Caco-2 (cell line): ENCODE data around the gene MYO10. TPM values are rescaled to one million over a fixed set of nuclear protein-coding genes. Genes with fewer than 3 reads are reported as not detected.

ENCODE experiments used
- BruUV-seq: library from RNA; stranded (reverse); fragments of 400-500 nt; replicated peaks from 2 replicates; lab custom pipeline; 2021; lab: Mats Ljungman, UMichigan
- CTCF ChIA-PET: fragments of 300-600 bp; sonication (Branson Sonifier 250); formaldehyde crosslinking; loops from one replicate; lab custom pipeline; 2022; ENCODE audit warnings: antibody characterized with exemption; lab: Charles Lee
- POLR2A ChIA-PET: fragments of 300-600 bp; sonication (Branson Sonifier 250); formaldehyde crosslinking; loops from one replicate; lab custom pipeline; 2022; ENCODE audit warnings: antibody characterized with exemption; lab: Charles Lee
- DNase-seq, 2 experiments: peaks; one replicate each; pipeline versions ENCODE4 v3.0.0 to v3.0.0-alpha.2; 2020 to 2022
- H3K27me3 ChIP-seq: replicated peaks from 2 replicates; pipeline ENCODE4 v1.6.0; 2011; ENCODE audit warnings: low read length; ENCODE audit not compliant: control insufficient read depth, insufficient read depth
- H3K36me3 ChIP-seq: 2 replicates; pipeline ENCODE4 v1.5.1; 2011; ENCODE audit warnings: low read length; ENCODE audit not compliant: control insufficient read depth, insufficient read depth
- H3K4me1 ChIP-seq: fragments of 250-450 bp; sonication (Bioruptor Pico); 2 replicates; pipeline ENCODE4 v1.5.1; 2020; ENCODE audit warnings: mild to moderate bottlenecking
- H3K4me3 ChIP-seq: 2 replicates; pipeline ENCODE4 v1.5.1; 2011; ENCODE audit warnings: low read depth, mild to moderate bottlenecking, control low read depth, low read length
- H3K9me3 ChIP-seq: fragments of 250-450 bp; sonication (Bioruptor Pico); 2 replicates; pipeline ENCODE4 v1.5.1; 2020; ENCODE audit warnings: mild to moderate bottlenecking, moderate library complexity
- H3K27ac Mint-ChIP-seq: one replicate; pipeline ENCODE4 v1.8.0; 2022; ENCODE audit warnings: mixed read lengths; ENCODE audit not compliant: unreplicated experiment
- H3K27me3 Mint-ChIP-seq: one replicate; pipeline ENCODE4 v1.8.0; 2022; ENCODE audit warnings: mixed read lengths; ENCODE audit not compliant: insufficient read depth, unreplicated experiment
- H3K36me3 Mint-ChIP-seq: one replicate; pipeline ENCODE4 v1.8.0; 2022; ENCODE audit warnings: mild to moderate bottlenecking, mixed read lengths; ENCODE audit not compliant: insufficient read depth, unreplicated experiment
- H3K4me1 Mint-ChIP-seq: one replicate; pipeline ENCODE4 v1.8.0; 2022; ENCODE audit warnings: low read depth, mixed read lengths; ENCODE audit not compliant: unreplicated experiment
- H3K4me3 Mint-ChIP-seq: one replicate; pipeline ENCODE4 v1.8.0; 2022; ENCODE audit warnings: mild to moderate bottlenecking, moderate library complexity, mixed read lengths; ENCODE audit not compliant: unreplicated experiment
- H3K9me3 Mint-ChIP-seq: one replicate; pipeline ENCODE4 v1.8.0; 2022; ENCODE audit warnings: mixed read lengths; ENCODE audit not compliant: unreplicated experiment
- CTCF ChIP-seq, 2 experiments: fragments of 200-600 bp in 1 of 2; IDR thresholded peaks; 1 replicate in 1 of 2; 2 replicates in 1 of 2; pipeline versions ENCODE4 v1.5.1 to v1.8.0; 2011 to 2022; ENCODE audit warnings: antibody characterized with exemption in 1 of 2, control low read depth in 1 of 2, inconsistent platforms in 1 of 2, low read depth in 1 of 2, low read length in 1 of 2, mild to moderate bottlenecking in 1 of 2, moderate library complexity in 1 of 2; ENCODE audit not compliant: insufficient read depth in 1 of 2, severe bottlenecking in 1 of 2, unreplicated experiment in 1 of 2
- intact Hi-C: fragments of 100-400 bp; cut with micrococcal nuclease; formaldehyde crosslinking; loops from one replicate; pipeline ENCODE4 v1.10.0; 2022; ENCODE audit not compliant: unreplicated experiment
- total RNA-seq: library from RNA; stranded (reverse); gene quantifications from 2 replicates; pipeline ENCODE4 v1.2.3, GENCODE V29; 2022

The MYO10 gene
- total RNA-seq, 1 experiment from 2014 or later, result 67.6 TPM

DNA sequence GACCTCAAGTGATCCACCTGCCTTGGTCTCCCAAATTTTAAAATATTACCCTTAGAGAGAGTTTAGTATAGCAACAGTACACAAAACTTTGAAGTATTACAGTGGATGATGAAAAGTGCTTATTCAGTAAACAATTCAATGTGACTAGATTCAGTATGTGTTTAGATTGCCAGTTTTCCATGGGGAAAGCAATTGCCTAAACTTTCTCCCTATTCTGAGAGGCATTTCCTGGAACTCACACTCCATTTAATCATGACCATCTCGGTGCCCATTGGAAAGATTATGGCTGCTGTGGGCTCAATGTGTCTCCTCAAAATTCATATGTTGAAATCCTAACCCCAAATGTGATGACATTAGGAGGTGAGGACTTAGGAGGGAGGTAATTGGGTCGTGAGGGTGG, 38.9 kb upstream of the MYO10 start:
- no peak overlapping the region for H3K27ac Mint-ChIP-seq
- Histone ChIP-seq H3K4me1 (no peaks in the 10 kb centered on the region), H3K27me3 (no peaks in the 10 kb centered on the region), H3K36me3 (no peaks in the 10 kb centered on the region), H3K9me3 (no peaks in the 10 kb centered on the region), H3K4me3 (no peak overlapping the region)
- H3K27me3 Mint-ChIP-seq, result no peaks in the 10 kb centered on the region
- no peak for TF ChIP-seq CTCF (IDR thresholded peaks at IDR 0.05; ENCODE audit: insufficient read depth in 1 of 2, low read depth in 1 of 2, low read length in 1 of 2, severe bottlenecking in 1 of 2, unreplicated experiment in 1 of 2)
- H3K4me3 Mint-ChIP-seq, result no peak overlapping the region
- ChIA-PET POLR2A (no interaction called here), CTCF (no interaction called here)
- no TSS peak for BruUV-seq
- H3K4me1 Mint-ChIP-seq, result no peaks in the 10 kb centered on the region
- no peak for DNase-seq
- H3K36me3 Mint-ChIP-seq, result no peaks in the 10 kb centered on the region
- no peaks in the 10 kb centered on the region for H3K9me3 Mint-ChIP-seq
- intact Hi-C loops, result no loop called here

DNA sequence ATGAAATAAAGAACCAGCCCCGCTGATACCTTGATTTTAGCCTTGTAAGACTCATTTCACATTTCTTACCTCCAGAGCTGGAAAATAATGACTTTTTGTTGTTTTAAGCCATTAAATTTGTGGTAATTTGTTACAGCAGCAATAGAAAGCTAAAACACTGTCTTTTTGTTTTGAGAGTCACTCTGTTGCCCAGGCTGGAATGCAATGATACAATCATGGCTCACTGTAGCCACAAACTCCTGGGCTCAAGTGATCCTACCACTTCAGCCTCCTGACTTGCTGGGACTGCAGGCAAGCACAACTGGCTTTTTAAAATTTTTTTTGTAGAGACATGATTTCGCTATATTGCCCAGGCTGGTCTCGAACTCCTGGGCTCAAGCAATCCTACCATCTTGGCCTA, 34.7 kb upstream of the MYO10 start:
- Histone ChIP-seq H3K9me3 (no peaks in the 10 kb centered on the region), H3K4me3 (no peak overlapping the region), H3K4me1 (0 out of 2 replicates have a peak, but pooled peaks cover under 1% of the 10 kb centered on the region), H3K36me3 (no peaks in the 10 kb centered on the region), H3K27me3 (no peaks in the 10 kb centered on the region)
- CTCF ChIA-PET, result no interaction called here
- H3K9me3 Mint-ChIP-seq, result no peaks in the 10 kb centered on the region
- no peak overlapping the region for H3K4me3 Mint-ChIP-seq
- no TSS peak for BruUV-seq
- H3K36me3 Mint-ChIP-seq, result no peaks in the 10 kb centered on the region
- intact Hi-C loops, result no loop called here
- H3K27ac Mint-ChIP-seq, result no peak overlapping the region
- no peak for DNase-seq
- POLR2A ChIA-PET, result no interaction called here
- no peak for TF ChIP-seq CTCF (IDR thresholded peaks at IDR 0.05; ENCODE audit: insufficient read depth in 1 of 2, low read depth in 1 of 2, low read length in 1 of 2, severe bottlenecking in 1 of 2, unreplicated experiment in 1 of 2)
- H3K27me3 Mint-ChIP-seq, result no peaks in the 10 kb centered on the region
- H3K4me1 Mint-ChIP-seq, result peaks cover 1% of the 10 kb centered on the region

- POLR2A ChIA-PET, result no interaction called here
- H3K27me3 Mint-ChIP-seq, result no peaks in the 10 kb centered on the region
- TF ChIP-seq CTCF (IDR thresholded peaks at IDR 0.05; ENCODE audit: insufficient read depth in 1 of 2, low read depth in 1 of 2, low read length in 1 of 2, severe bottlenecking in 1 of 2, unreplicated experiment in 1 of 2), result no peak
- no peaks in the 10 kb centered on the region for H3K36me3 Mint-ChIP-seq
- no TSS peak for BruUV-seq
- no peaks in the 10 kb centered on the region for H3K36me3 ChIP-seq
- H3K4me1 ChIP-seq, result peaks cover 7% of the 10 kb centered on the region; the same call in 1 of the 2 replicates
- intact Hi-C loops, result no loop called here
- peaks cover 6% of the 10 kb centered on the region for H3K4me1 Mint-ChIP-seq
- no peak for DNase-seq
- H3K4me3 Mint-ChIP-seq, result no peak overlapping the region
- H3K4me3 ChIP-seq, result no peak overlapping the region
- CTCF ChIA-PET, result no interaction called here
- H3K9me3 ChIP-seq, result no peaks in the 10 kb centered on the region
- no peak overlapping the region for H3K27ac Mint-ChIP-seq
- no peaks in the 10 kb centered on the region for H3K27me3 ChIP-seq
- no peaks in the 10 kb centered on the region for H3K9me3 Mint-ChIP-seq
These were observed 34.2 kb upstream of the MYO10 start for GRCh38 chr5:16970260-16970659.
